Subcutaneous adipose tissue (tissue), 4 donors: Measurements from ENCODE around the gene TBC1D8. TPM values are rescaled to one million over a fixed set of nuclear protein-coding genes. Genes with fewer than 3 reads are reported as not detected.

Experiments
- total RNA-seq, 4 donors: library from RNA; depleted of rRNA; stranded (reverse); fragments of >200 nt; gene quantifications; one replicate each; pipeline ENCODE4 v1.1.0, GENCODE V29; 2016
- TF ChIP-seq, protein P1 (sequence below): fragments of 450-650 bp; IDR thresholded peaks from one replicate; pipeline ENCODE4 v1.5.1; 2016; ENCODE audit warnings: low read depth, mild to moderate bottlenecking, control low read depth, antibody characterized with exemption, moderate library complexity

TBC1D8 gene
- total RNA-seq, 4 donors from 2014 or later = 21.2 to 119 (median 32.0) TPM

DNA sequence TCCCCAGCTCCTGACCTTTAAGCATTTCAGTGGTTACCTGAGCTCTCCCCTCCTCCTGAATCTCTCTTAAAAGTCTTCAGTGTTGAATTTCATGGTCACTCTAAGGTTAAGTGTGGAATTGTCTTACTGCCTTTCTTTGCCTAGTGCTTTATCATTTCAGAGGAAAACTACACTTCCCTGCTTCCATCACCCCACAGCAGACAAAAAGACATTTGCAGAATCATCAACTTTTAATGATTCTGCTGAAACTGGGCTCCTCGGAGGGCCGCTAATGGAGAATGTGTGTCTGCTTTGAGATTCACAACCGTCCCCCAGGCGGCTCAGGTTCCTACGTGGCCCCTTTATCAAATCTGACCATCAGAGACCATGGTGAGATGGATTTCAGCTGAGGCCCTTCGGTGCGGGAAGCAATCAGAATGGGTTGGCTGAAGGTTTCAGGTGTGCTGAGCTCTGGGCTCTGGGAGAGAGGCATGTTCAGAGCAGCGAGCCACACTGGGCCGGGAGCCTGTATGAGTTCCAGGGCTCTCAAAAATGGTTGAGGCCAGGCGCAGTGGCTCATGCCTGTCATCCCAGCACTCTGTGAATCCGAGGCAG, 41.9 kb upstream of the TBC1D8 start:
- TF ChIP-seq, protein P1, sequence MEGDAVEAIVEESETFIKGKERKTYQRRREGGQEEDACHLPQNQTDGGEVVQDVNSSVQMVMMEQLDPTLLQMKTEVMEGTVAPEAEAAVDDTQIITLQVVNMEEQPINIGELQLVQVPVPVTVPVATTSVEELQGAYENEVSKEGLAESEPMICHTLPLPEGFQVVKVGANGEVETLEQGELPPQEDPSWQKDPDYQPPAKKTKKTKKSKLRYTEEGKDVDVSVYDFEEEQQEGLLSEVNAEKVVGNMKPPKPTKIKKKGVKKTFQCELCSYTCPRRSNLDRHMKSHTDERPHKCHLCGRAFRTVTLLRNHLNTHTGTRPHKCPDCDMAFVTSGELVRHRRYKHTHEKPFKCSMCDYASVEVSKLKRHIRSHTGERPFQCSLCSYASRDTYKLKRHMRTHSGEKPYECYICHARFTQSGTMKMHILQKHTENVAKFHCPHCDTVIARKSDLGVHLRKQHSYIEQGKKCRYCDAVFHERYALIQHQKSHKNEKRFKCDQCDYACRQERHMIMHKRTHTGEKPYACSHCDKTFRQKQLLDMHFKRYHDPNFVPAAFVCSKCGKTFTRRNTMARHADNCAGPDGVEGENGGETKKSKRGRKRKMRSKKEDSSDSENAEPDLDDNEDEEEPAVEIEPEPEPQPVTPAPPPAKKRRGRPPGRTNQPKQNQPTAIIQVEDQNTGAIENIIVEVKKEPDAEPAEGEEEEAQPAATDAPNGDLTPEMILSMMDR = no peak

DNA sequence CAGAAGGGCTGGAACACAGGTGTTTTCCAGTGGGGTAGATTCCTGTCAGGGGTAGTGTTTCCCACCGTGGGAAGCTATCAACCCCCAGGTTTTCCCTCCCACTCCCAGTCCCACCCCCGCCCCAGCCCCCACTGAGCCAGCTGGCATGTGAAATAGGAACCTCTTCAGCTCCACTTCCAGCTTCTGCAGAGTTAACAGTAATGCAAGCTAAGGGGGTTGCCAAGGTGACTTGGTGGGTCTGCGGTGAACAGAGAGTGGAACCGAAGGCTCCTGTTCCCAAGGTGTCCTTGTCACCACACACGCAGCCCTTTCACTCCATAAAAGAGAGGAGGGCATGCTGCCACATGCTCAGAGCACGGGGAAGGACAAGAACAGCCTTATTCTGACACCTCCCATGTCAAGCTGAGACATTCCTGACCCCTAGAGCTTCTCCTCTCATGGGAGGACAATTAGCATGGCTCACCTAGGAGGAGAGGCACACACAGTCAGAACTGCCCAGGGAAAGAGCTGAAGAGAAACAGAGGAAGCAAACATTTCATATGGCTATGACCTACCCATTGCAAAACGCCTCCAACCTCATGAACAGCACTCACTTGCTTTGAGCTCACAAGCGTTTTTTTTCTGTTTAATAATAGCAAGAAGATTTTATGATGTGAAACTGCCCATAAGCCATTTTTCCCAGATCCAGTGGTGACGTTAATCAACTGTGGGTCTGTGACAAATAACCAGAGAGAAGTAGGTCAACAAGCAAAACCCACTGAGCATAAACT, 39.8 kb upstream of the TBC1D8 start:
- TF ChIP-seq, protein P1 = no peak

DNA sequence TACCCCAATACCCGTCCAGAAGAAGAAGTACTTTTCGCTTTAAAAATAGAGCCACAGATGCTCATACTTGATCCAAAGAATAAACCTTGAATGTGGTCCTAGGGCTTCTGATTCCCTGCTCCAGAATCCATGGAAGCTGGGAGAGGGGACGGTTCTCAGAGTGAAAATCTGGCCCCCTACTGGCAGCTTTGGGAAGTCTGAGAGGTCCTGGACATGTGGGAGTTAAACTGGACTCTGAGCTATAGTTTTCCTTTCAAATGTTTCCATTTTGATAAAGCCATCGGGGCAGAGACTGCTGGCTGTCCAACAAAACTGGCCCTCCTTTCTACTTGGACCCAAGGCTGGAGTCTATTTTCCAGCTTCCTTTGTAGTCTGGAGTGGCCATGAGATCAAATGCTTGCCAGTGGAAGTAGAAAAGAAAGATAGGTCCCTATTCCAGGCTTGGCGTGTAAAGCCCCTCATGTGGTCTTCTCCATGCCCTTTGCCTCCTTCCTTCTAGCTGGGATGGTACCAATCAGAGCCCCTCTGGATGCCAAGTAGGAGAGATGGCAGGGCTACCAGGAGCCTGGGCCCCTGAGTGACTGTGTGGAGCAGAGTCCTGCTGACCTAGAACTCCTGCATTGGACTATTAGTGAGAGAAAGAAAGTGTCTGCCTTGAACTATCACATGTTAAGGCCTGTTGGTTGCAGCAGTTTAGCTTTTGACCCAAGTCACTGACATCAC, 37.7 kb upstream of the TBC1D8 start:
- TF ChIP-seq, protein P1 = no peak

DNA sequence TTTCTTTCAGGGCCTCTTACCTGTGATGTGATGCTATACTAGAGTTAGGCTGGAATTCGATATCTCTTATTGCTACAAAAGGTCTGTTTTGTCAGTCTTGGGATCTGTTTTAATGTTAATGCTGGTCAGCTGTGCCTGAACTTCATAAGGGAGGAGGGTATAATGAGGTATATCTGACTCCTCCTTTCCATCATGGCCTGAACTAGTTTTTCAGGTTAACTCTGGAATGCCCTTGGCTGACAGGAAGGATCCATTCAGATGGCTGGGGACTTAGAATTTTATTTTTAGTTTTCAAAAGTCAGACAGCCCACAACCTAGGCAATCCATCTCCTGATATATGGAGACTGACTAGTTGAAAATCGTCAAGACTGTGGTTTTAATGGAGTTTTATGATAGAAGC, 35.9 kb upstream of the TBC1D8 start:
- TF ChIP-seq, protein P1 = no peak

DNA sequence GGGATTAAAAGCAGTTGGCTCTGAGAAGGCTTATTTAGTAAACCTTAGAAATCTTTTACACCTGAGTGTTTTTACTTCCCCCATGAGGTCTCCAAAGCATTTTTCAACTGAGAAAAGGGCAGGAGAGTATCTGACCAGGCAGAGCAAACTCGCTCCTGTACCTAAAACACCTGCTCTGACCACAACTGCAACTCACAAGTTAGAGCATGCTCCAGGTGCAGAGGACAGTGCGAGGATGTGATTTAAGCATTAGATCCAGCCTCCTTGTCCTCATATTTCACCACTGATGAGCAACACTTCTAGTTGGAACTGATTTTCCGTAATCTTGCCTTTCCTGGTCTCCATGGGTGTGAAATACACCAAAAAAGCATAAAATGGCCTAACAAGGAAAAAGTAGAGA, 34.5 kb upstream of the TBC1D8 start:
- TF ChIP-seq, protein P1 = no peak

DNA sequence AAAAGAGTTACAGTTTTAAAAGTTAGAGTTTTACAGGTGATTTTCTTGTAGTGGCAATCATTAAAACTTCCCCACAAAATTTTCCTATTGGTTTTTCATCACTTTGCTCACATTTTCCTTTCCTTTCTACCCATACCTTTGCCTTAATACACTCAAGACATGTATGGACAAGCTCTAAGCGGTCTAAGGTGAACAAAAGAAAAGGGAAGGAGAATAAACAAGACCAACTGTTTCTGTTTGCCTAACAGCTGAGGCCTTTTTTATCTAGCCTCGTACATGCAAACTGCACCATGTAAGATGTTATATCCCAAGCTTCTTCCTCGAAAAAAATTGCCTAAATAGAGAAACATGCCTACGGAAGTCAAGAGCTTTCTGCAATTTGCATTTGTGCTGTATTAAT, 33.9 kb upstream of the TBC1D8 start:
- TF ChIP-seq, protein P1 = no peak

DNA sequence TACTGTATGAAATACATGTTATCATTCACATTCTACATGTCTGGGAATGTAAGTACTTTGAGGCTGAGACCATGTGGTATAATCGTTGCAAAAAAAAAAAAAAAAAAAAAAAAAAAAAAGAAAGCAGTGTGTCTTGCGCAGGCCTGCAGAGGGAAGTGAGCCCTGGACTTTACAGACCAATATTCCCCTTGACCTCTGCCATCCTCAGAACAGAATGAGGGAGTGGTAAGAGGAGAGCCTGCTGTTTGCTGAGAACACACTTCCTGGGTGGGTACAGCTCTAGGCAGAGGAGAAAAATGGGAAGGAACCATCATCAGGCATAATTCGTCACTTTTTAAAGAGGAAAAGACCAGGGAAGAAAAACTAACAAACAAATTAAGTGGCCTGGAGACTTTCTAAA, 28.8 kb upstream of the TBC1D8 start:
- TF ChIP-seq, protein P1 = no peak
